ENCODE results near the gene N4BP2L2. TPM values are rescaled to one million over a fixed set of nuclear protein-coding genes. Genes with fewer than 3 reads are reported as not detected.

The N4BP2L2 gene
- total RNA-seq, 1 donor from 2014 or later = 138 TPM

- intact Hi-C loops (cut with micrococcal nuclease) = no loop called here
These were observed 148.5 kb downstream of the N4BP2L2 start for GRCh38 chr13:32390048-32390447.

- intact Hi-C loops (cut with micrococcal nuclease) = no loop called here
These were observed 153.2 kb downstream of the N4BP2L2 start for GRCh38 chr13:32385410-32385809.

DNA sequence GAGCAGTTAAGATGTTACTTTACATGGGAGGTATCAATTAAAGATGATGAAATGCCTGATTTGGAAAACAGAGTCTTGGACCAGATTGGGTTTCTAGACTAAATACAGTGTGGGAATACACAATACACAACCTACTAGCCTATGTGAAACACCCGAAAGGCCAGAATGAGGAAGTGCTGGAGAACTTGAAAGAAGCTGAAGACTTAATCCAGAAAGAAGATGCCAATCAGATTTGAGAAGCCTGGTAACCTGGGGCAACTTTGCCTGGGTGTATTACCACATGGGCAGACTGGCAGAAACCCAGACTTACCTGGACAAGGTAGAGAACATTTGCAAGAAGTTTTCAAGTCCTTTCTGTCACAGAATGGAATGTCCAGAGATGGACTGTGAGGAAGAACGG lies 153.9 kb downstream of the N4BP2L2 start:
- intact Hi-C loops (cut with micrococcal nuclease) = loop anchor here (5.0 kb wide), 1 partner anchor 268 kb away; no protein-coding TSS in a partner anchor

GRCh38 chr13:32383836-32384618 lies 154.6 kb downstream of the N4BP2L2 start:
- intact Hi-C loops (cut with micrococcal nuclease) = loop anchor here (5.0 kb wide), 1 partner anchor 268 kb away; no protein-coding TSS in a partner anchor

Other genes starting within 250 kb of the N4BP2L2 start
- gene ZAR1L, start 223.4 kb downstream of the N4BP2L2 start, total RNA-seq = not detected in 2 replicates
- 15.3 and 18.4 TPM in 2 replicates for gene BRCA2, start 223.3 kb downstream of the N4BP2L2 start, total RNA-seq
- 22.2 and 23.2 TPM in 2 replicates for gene N4BP2L1, start 110.7 kb downstream of the N4BP2L2 start, total RNA-seq
- gene PDS5B, start 47.7 kb upstream of the N4BP2L2 start, total RNA-seq = 60.7 and 66.3 TPM in 2 replicates